ENCODE measurements around the gene SPATA12.

SPATA12 gene

DNA sequence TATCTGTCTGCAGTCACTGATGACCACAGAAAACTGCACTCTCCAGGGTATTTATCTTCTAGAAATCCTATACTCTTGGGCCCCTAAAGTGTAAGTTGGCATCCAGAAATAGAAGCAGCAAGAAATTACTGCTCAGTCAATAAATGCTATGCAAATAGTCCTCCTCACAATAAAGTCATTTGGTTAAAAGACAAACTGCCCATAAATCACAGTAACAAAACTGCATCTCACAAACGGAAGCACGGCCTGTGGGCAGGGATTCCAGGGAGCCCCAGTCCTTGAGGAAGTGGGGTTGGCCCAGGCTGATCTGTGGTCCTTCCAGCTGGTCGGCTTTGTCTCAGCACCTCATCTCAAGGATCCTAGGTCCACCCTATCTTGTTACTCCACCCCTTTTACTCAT, 29.7 kb upstream of the SPATA12 start:
- no peak overlapping the region for H3K9ac ChIP-seq (ENCODE audit: low read length)
- H3K9me3 ChIP-seq (ENCODE audit: low read length): no peaks in the 10 kb centered on the region
- H3K36me3 ChIP-seq (ENCODE audit: insufficient read depth, low read length): peaks cover 3% of the 10 kb centered on the region
- no peak overlapping the region for H3K4me3 ChIP-seq (ENCODE audit: low read depth in 1 of 2, low read length in 2 of 2)
- peaks cover 28% of the 10 kb centered on the region for H3K4me1 ChIP-seq (ENCODE audit: insufficient read depth, low read length)
- H3K27me3 ChIP-seq (ENCODE audit: control insufficient read depth in 1 of 2, insufficient read depth in 2 of 2, low read length in 2 of 2): no peaks in the 10 kb centered on the region
- no peak overlapping the region for H3K27ac ChIP-seq (ENCODE audit: low read depth, low read length)

DNA sequence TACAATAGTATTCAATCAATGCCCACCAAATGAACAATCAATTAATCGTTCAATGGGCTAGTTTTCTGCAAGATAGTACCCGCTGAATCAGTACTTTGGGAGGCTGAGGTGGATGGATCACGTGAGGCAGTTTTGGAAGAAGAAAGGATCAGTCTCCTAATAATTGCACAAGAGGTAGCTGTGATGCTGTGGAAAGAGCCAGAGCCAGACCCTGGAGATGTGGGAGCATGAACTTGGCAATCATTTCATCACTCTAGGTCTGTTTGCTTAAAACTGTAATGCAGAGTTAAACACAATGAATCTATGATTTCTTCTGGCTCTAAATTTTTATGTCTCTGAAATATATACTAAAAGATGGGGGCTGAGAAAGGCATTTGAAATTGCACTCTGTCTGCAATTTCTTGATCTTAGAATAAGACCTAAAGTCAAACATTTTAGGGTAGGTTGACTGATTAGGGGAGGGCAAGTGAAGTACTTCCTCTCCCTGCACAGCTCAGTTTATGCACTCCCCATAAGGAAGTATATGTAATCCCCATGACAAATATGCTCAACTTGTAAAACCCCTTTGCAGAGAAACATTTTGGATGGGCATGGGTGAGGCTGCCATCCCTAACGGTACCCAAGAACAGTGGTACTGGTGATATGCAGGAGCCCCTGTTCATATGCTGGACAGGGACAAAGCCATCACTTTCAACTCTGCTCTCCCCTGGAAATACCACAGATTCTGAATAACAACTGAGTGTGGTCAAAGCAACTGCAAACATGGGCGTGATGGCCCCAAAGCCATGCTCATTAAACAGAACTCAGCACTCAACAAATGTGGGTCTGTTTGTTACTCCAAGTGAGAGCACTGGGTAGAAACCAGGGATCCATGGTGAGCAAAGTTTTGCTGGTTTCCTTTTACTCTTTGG, 28.6 kb upstream of the SPATA12 start:
- Histone ChIP-seq H3K27me3 (ENCODE audit: control insufficient read depth in 1 of 2, insufficient read depth in 2 of 2, low read length in 2 of 2) (no peaks in the 10 kb centered on the region), H3K9ac (ENCODE audit: low read length) (no peak overlapping the region), H3K4me3 (ENCODE audit: low read depth in 1 of 2, low read length in 2 of 2) (no peak overlapping the region), H3K4me1 (ENCODE audit: insufficient read depth, low read length) (peaks cover 38% of the 10 kb centered on the region), H3K9me3 (ENCODE audit: low read length) (no peaks in the 10 kb centered on the region), H3K27ac (ENCODE audit: low read depth, low read length) (no peak overlapping the region), H3K36me3 (ENCODE audit: insufficient read depth, low read length) (peaks cover 3% of the 10 kb centered on the region)

DNA sequence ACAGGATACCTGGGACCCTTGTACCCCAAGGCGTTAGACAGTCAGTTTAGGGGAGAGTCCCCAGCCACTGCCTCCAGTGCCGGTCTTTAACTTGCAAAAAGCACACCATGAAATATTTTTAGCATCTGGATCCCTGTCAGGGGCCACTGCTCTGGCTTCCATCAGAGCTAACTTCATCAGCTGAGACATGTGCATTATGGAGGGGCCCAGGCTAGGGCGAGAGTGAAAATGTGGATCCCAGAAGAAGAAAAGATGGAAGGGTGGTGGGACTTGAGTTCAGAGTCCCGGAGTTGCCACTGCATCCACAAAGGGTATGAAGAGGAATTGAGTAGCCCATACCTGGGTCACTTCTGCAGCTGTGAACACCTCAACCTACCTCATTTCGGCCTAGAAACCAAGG, 23.5 kb upstream of the SPATA12 start:
- Histone ChIP-seq H3K4me3 (ENCODE audit: low read depth in 1 of 2, low read length in 2 of 2) (no peak overlapping the region), H3K9ac (ENCODE audit: low read length) (no peak overlapping the region), H3K4me1 (ENCODE audit: insufficient read depth, low read length) (peaks cover 21% of the 10 kb centered on the region), H3K9me3 (ENCODE audit: low read length) (no peaks in the 10 kb centered on the region), H3K27me3 (ENCODE audit: control insufficient read depth in 1 of 2, insufficient read depth in 2 of 2, low read length in 2 of 2) (no peaks in the 10 kb centered on the region), H3K36me3 (ENCODE audit: insufficient read depth, low read length) (peaks cover 3% of the 10 kb centered on the region), H3K27ac (ENCODE audit: low read depth, low read length) (no peak overlapping the region)

DNA sequence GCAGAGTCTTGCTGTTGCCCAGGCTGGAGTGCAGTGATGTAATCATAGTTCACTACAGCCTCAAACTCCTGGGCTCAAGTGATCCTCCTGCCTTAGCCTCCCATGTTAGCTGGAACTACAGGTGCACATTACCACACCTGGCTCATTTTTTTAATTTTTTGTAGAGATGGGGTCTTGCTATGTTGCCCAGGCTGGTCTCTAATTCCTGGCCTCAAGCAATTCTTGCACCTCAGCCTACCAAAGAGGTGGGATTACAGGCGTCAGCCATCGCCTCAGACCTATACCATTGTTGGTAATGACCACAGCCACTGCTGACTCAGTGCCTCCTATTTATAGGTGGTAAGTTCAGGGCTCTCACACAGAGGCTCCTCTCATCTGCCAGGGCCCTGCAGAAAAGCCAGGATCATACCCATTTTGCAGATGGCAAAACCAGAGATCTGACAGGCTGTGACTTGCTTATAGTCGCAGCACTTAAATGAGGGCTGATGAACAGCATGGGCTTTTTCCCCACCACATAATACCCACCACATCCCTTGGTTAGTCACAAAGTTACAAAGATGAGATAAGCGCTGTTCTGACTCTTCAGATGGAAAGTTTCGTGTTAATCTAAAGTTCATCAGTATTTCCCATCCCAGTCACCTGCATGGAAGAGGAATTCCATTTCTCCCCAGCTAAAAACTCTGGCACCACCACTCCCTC, 21.8 kb upstream of the SPATA12 start:
- H3K27me3 ChIP-seq (ENCODE audit: control insufficient read depth in 1 of 2, insufficient read depth in 2 of 2, low read length in 2 of 2): no peaks in the 10 kb centered on the region
- H3K4me1 ChIP-seq (ENCODE audit: insufficient read depth, low read length): peaks cover 15% of the 10 kb centered on the region
- no peak overlapping the region for H3K4me3 ChIP-seq (ENCODE audit: low read depth in 1 of 2, low read length in 2 of 2)
- no peak overlapping the region for H3K9ac ChIP-seq (ENCODE audit: low read length)
- H3K27ac ChIP-seq (ENCODE audit: low read depth, low read length): no peak overlapping the region
- H3K36me3 ChIP-seq (ENCODE audit: insufficient read depth, low read length): no peaks in the 10 kb centered on the region
- H3K9me3 ChIP-seq (ENCODE audit: low read length): no peaks in the 10 kb centered on the region

DNA sequence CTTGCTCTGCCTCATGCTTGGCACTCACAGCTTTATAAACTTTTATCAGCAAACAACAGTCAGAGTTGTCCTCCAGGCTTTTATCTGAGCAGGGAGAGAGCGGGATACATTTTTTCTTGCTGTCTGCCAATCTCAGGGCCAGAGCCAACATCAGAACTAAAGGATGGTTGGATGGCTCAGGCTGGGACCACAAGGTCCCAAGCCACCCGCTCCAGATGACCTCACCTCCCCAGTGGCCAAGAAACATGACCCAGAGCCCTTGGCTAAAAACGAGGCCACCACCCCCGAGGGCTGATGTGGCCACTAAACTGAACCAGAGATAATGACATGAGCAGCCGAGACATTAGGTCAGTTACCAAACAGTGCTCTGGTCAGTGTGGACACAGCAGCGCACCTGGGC, 18.8 kb upstream of the SPATA12 start:
- Histone ChIP-seq H3K27me3 (ENCODE audit: control insufficient read depth in 1 of 2, insufficient read depth in 2 of 2, low read length in 2 of 2) (no peaks in the 10 kb centered on the region), H3K27ac (ENCODE audit: low read depth, low read length) (no peak overlapping the region), H3K4me3 (ENCODE audit: low read depth in 1 of 2, low read length in 2 of 2) (no peak overlapping the region), H3K9ac (ENCODE audit: low read length) (no peak overlapping the region), H3K36me3 (ENCODE audit: insufficient read depth, low read length) (no peaks in the 10 kb centered on the region), H3K9me3 (ENCODE audit: low read length) (no peaks in the 10 kb centered on the region), H3K4me1 (ENCODE audit: insufficient read depth, low read length) (peaks cover 22% of the 10 kb centered on the region)

DNA sequence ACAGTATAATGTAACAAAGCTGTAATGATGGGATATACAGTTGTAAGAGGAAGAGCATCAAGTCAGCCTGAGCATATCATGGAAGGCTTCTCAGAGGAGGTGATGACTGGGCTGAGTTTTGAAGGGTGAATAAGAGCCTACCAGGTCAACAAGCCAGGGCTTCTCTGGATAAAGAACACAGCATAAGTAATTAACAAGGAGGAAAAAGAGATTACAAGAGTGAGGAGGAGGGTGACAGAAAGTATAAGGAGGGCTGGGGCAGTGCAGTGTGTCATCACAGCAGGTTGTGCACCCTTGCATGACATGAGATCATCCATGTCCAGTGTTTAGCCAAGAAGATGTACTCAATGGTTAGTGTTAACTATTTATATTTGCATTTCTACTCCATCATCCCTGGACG, 16.9 kb upstream of the SPATA12 start:
- Histone ChIP-seq H3K4me3 (ENCODE audit: low read depth in 1 of 2, low read length in 2 of 2) (no peak overlapping the region), H3K36me3 (ENCODE audit: insufficient read depth, low read length) (no peaks in the 10 kb centered on the region), H3K27ac (ENCODE audit: low read depth, low read length) (no peak overlapping the region), H3K9me3 (ENCODE audit: low read length) (no peaks in the 10 kb centered on the region), H3K4me1 (ENCODE audit: insufficient read depth, low read length) (peaks cover 33% of the 10 kb centered on the region), H3K9ac (ENCODE audit: low read length) (no peak overlapping the region), H3K27me3 (ENCODE audit: control insufficient read depth in 1 of 2, insufficient read depth in 2 of 2, low read length in 2 of 2) (no peaks in the 10 kb centered on the region)

DNA sequence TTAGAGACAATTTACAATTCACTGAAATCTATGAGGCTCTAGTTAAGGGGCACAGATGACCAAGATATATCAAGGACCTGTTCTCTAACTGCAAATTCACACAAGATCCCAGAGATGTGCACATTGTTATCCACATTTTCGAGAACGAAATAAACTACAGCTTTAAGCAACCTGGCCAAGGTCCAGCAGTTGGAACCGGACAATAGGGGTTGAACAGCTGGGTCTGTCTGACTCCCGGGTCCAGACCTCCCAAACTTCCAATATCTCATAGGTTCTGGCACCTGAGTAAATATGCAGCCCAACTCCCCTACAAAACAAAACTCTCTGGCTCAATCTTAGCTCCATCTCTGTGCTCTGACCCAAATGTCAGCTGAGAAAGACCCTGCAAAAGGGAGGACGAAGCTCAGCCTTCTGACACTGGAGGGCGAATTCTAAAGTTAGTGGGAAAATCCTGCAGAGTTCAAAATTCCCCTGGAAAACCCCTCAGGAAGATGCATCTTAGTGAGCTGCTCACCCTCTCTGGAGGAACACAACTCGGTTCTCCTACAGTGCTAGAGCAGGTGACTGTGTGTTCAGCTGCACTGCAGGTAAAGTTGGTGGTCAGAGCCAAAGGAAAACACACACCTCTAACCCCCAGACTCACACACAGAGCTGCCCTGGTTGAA, 14.2 kb upstream of the SPATA12 start:
- Histone ChIP-seq H3K4me3 (ENCODE audit: low read depth in 1 of 2, low read length in 2 of 2) (no peak overlapping the region), H3K9me3 (ENCODE audit: low read length) (no peaks in the 10 kb centered on the region), H3K27me3 (ENCODE audit: control insufficient read depth in 1 of 2, insufficient read depth in 2 of 2, low read length in 2 of 2) (no peaks in the 10 kb centered on the region), H3K36me3 (ENCODE audit: insufficient read depth, low read length) (no peaks in the 10 kb centered on the region), H3K9ac (ENCODE audit: low read length) (peak overlapping the region; percentile 6), H3K4me1 (ENCODE audit: insufficient read depth, low read length) (peaks cover 37% of the 10 kb centered on the region), H3K27ac (ENCODE audit: low read depth, low read length) (no peak overlapping the region)

DNA sequence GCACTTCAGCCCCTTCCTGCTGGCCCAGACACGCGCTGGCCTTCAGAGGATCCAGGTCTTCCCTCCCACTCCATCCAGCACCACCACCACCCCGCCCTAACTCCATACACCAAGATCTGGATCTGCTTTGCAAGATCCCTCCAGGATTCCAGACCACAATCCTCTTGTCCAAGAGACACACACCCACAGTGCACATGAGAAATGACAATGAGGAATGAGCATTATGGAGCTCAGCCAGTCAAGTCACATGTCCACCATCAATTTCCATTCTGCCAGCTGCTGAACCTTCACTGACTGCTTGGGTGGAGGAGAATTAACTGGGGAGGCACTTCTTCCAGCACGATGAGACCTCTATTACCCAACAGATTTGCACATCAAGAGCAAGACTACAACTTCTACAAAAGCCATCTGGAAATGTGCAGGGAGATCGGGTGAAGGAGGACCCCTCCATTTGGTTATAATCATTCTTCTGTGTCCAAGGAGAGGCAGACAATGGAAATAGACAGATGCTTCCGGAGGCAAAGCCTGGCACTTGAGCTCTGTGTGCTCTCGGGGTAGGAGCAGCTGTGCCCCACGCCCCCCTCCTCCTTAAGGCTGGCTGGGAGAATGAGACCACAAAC, 12.3 kb upstream of the SPATA12 start:
- peaks cover 37% of the 10 kb centered on the region for H3K4me1 ChIP-seq (ENCODE audit: insufficient read depth, low read length)
- H3K27me3 ChIP-seq (ENCODE audit: control insufficient read depth in 1 of 2, insufficient read depth in 2 of 2, low read length in 2 of 2): no peaks in the 10 kb centered on the region
- H3K4me3 ChIP-seq (ENCODE audit: low read depth in 1 of 2, low read length in 2 of 2): no peak overlapping the region
- no peak overlapping the region for H3K9ac ChIP-seq (ENCODE audit: low read length)
- H3K36me3 ChIP-seq (ENCODE audit: insufficient read depth, low read length): no peaks in the 10 kb centered on the region
- no peaks in the 10 kb centered on the region for H3K9me3 ChIP-seq (ENCODE audit: low read length)
- H3K27ac ChIP-seq (ENCODE audit: low read depth, low read length): no peak overlapping the region

DNA sequence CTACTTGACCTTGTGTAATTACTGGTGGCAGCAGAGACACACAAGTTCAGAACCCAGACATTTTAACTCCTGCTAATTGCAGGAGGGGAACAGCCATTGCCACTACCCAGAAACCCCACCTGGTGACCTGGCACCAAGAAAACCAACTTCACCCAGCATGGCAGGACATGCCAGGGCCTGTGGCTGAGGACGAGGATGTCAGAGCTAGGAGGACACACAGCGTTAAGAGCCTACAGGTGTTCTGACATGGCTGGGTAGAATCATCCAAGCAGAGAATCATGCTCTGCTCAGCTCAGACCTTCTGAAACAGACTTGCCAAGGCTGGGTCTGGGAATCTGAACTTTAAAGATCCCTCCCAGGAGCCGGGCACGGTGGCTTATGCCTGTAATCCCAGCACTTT, 11.7 kb upstream of the SPATA12 start:
- Histone ChIP-seq H3K36me3 (ENCODE audit: insufficient read depth, low read length) (no peaks in the 10 kb centered on the region), H3K9me3 (ENCODE audit: low read length) (no peaks in the 10 kb centered on the region), H3K27ac (ENCODE audit: low read depth, low read length) (no peak overlapping the region), H3K27me3 (ENCODE audit: control insufficient read depth in 1 of 2, insufficient read depth in 2 of 2, low read length in 2 of 2) (no peaks in the 10 kb centered on the region), H3K9ac (ENCODE audit: low read length) (no peak overlapping the region), H3K4me3 (ENCODE audit: low read depth in 1 of 2, low read length in 2 of 2) (no peak overlapping the region), H3K4me1 (ENCODE audit: insufficient read depth, low read length) (peaks cover 37% of the 10 kb centered on the region)

DNA sequence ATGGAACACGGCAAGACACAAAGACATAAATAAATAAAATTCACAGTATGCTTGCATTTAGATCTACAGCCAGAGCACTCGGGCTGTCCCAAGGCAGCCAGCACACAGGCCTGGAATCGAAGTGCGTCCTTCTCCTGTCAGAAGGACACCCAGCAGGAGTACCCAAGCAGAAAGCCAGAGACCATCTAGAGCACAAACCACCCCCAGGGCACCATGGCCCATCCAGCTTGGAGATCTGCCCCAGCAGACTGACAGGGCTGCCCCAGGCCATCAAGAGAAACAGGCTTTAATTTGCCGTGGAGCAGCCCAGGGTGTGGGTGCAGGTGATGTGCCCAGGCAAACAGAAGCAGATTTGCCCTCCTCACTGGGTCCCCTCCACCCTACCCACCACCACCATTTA, 7.8 kb upstream of the SPATA12 start:
- H3K36me3 ChIP-seq (ENCODE audit: insufficient read depth, low read length): no peaks in the 10 kb centered on the region
- no peak overlapping the region for H3K9ac ChIP-seq (ENCODE audit: low read length)
- no peak overlapping the region for H3K4me3 ChIP-seq (ENCODE audit: low read depth in 1 of 2, low read length in 2 of 2)
- H3K27ac ChIP-seq (ENCODE audit: low read depth, low read length): no peak overlapping the region
- no peaks in the 10 kb centered on the region for H3K27me3 ChIP-seq (ENCODE audit: control insufficient read depth in 1 of 2, insufficient read depth in 2 of 2, low read length in 2 of 2)
- H3K9me3 ChIP-seq (ENCODE audit: low read length): no peaks in the 10 kb centered on the region
- H3K4me1 ChIP-seq (ENCODE audit: insufficient read depth, low read length): peaks cover 12% of the 10 kb centered on the region

DNA sequence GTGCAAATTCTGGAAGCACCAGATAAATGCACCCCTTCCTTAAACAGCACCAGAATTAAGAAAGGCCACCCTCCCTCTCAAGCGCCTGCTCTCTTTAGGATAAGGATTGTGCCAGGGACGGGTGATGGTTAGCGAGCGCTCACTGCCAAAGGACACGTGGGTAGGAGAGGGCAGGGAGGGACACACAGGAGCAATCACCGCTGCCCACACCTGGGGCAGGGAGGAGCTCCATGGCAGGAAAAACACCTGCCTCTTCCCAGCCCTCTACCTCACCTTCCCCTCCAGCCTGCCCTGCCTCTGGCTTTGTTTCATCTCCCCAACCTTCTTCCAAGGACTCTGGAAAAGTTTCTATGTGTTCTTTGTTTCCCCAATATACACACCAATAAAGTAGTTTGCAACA, 7.3 kb upstream of the SPATA12 start:
- no peaks in the 10 kb centered on the region for H3K36me3 ChIP-seq (ENCODE audit: insufficient read depth, low read length)
- H3K4me3 ChIP-seq (ENCODE audit: low read depth in 1 of 2, low read length in 2 of 2): no peak overlapping the region
- H3K27ac ChIP-seq (ENCODE audit: low read depth, low read length): no peak overlapping the region
- H3K4me1 ChIP-seq (ENCODE audit: insufficient read depth, low read length): peaks cover 8% of the 10 kb centered on the region
- H3K9ac ChIP-seq (ENCODE audit: low read length): no peak overlapping the region
- no peaks in the 10 kb centered on the region for H3K27me3 ChIP-seq (ENCODE audit: control insufficient read depth in 1 of 2, insufficient read depth in 2 of 2, low read length in 2 of 2)
- H3K9me3 ChIP-seq (ENCODE audit: low read length): no peaks in the 10 kb centered on the region
